SK-N-SH treated with all-trans-retinoic acid at 6 μM for 48 hours (cell line): ENCODE measurements around the gene NNMT.

Experiments used
- ATAC-seq: fragments of 200-7000 bp; cut with Tn5 transposase; 3 replicates; pipeline ENCODE4 v1.9.1; 2020; ENCODE audit warnings: mild to moderate bottlenecking, moderate library complexity
- ARNTL ChIP-seq: fragments of 450-650 bp; formaldehyde crosslinking; IDR thresholded peaks from 2 replicates; pipeline ENCODE4 v1.5.0; 2020; ENCODE audit warnings: low read depth, mild to moderate bottlenecking, moderate library complexity, borderline replicate concordance
- BACH2 ChIP-seq: fragments of 250-450 bp; sonication (Bioruptor Pico); IDR thresholded peaks from 2 replicates; pipeline ENCODE4 v1.9.0; 2021; ENCODE audit warnings: mild to moderate bottlenecking, borderline replicate concordance
- CREB5 ChIP-seq: fragments of 250-450 bp; sonication (Bioruptor Pico); IDR thresholded peaks from 2 replicates; pipeline ENCODE4 v1.5.1; 2020; ENCODE audit warnings: low read depth, mild to moderate bottlenecking, moderate library complexity
- CSDC2 ChIP-seq: fragments of 250-450 bp; sonication (Bioruptor Pico); IDR thresholded peaks from 2 replicates; pipeline ENCODE4 v1.5.0; 2020; ENCODE audit warnings: mild to moderate bottlenecking, moderate library complexity
- CSRNP3 ChIP-seq: fragments of 250-450 bp; sonication (Bioruptor Pico); IDR thresholded peaks from 2 replicates; pipeline ENCODE4 v1.5.1; 2021; ENCODE audit warnings: mild to moderate bottlenecking, moderate library complexity
- ESRRG ChIP-seq: fragments of 250-450 bp; sonication (Bioruptor Pico); IDR thresholded peaks from 2 replicates; pipeline ENCODE4 v1.6.1; 2021; ENCODE audit warnings: mild to moderate bottlenecking
- GLIS3 ChIP-seq: fragments of 250-450 bp; sonication (Bioruptor Pico); IDR thresholded peaks from 2 replicates; pipeline ENCODE4 v1.5.0; 2020; ENCODE audit warnings: mild to moderate bottlenecking, moderate library complexity
- ISL1 ChIP-seq: fragments of 250-450 bp; sonication (Bioruptor Pico); IDR thresholded peaks from 2 replicates; pipeline ENCODE4 v2.1.2; 2022; ENCODE audit warnings: mild to moderate bottlenecking, moderate library complexity
- OSR1 ChIP-seq: fragments of 250-450 bp; sonication (Bioruptor Pico); IDR thresholded peaks from 2 replicates; pipeline ENCODE4 v1.8.0; 2022; ENCODE audit warnings: moderate library complexity, mild to moderate bottlenecking, inconsistent platforms
- PATZ1 ChIP-seq: fragments of 250-450 bp; sonication (Bioruptor Pico); IDR thresholded peaks from 2 replicates; pipeline ENCODE4 v1.8.0; 2020; ENCODE audit warnings: mild to moderate bottlenecking, moderate library complexity, borderline replicate concordance
- PPARA ChIP-seq: fragments of 250-450 bp; sonication (Bioruptor Pico); IDR thresholded peaks from 2 replicates; pipeline ENCODE4 v1.5.0; 2020; ENCODE audit warnings: mild to moderate bottlenecking, borderline replicate concordance
- TOX ChIP-seq: fragments of 250-450 bp; sonication (Bioruptor Pico); IDR thresholded peaks from 2 replicates; pipeline ENCODE4 v1.8.0; 2021; ENCODE audit warnings: mild to moderate bottlenecking, moderate library complexity, borderline replicate concordance
- TSHZ2 ChIP-seq: fragments of 250-450 bp; sonication (Bioruptor Pico); IDR thresholded peaks from 2 replicates; pipeline ENCODE4 v1.5.0; 2020; ENCODE audit warnings: mild to moderate bottlenecking, moderate library complexity
- ZC3H10 ChIP-seq: fragments of 250-450 bp; sonication (Bioruptor Pico); IDR thresholded peaks from 2 replicates; pipeline ENCODE4 v1.5.1; 2021; ENCODE audit warnings: mild to moderate bottlenecking, moderate library complexity
- ZFP3 ChIP-seq: fragments of 250-450 bp; sonication (Bioruptor Pico); IDR thresholded peaks from 2 replicates; pipeline ENCODE4 v1.5.0; 2020; ENCODE audit warnings: mild to moderate bottlenecking, moderate library complexity
- ZFP30 ChIP-seq: fragments of 450-650 bp; formaldehyde crosslinking; IDR thresholded peaks from 2 replicates; pipeline ENCODE4 v1.5.0; 2022; ENCODE audit warnings: mild to moderate bottlenecking, moderate library complexity
- ZNF565 ChIP-seq: fragments of 450-650 bp; formaldehyde crosslinking; conservative IDR thresholded peaks from 2 replicates; pipeline ENCODE4 v1.5.0; 2020; ENCODE audit warnings: low read depth, mild to moderate bottlenecking, moderate library complexity
- ZNF8 ChIP-seq: fragments of 450-650 bp; formaldehyde crosslinking; IDR thresholded peaks from 2 replicates; pipeline ENCODE4 v1.5.0; 2020; ENCODE audit warnings: mild to moderate bottlenecking, moderate library complexity

Gene NNMT

GRCh38 chr11:114254571-114255146, 41.5 kb upstream of the NNMT start:
- no peak for TF ChIP-seq ZC3H10 (CRISPR knock-in tag)
- no peak for TF ChIP-seq BACH2 (CRISPR knock-in tag)
- TF ChIP-seq ESRRG (CRISPR knock-in tag), result no peak
- TF ChIP-seq GLIS3, result no peak
- no peak for TF ChIP-seq PATZ1 (CRISPR knock-in tag)
- TF ChIP-seq ZNF565 (CRISPR knock-in tag), result no peak
- TF ChIP-seq CSRNP3, result no peak
- no peak for TF ChIP-seq ZFP3 (CRISPR knock-in tag)
- no peak for TF ChIP-seq TSHZ2 (CRISPR knock-in tag)
- TF ChIP-seq ZFP30 (CRISPR knock-in tag), result no peak
- no peak for TF ChIP-seq TOX (CRISPR knock-in tag)
- no peak for TF ChIP-seq OSR1 (CRISPR knock-in tag)
- TF ChIP-seq ZNF8 (CRISPR knock-in tag), result no peak
- no peak for TF ChIP-seq ARNTL (CRISPR knock-in tag)
- no peak for TF ChIP-seq ISL1 (CRISPR knock-in tag)
- TF ChIP-seq PPARA (CRISPR knock-in tag), result no peak
- ATAC-seq, result no peak

GRCh38 chr11:114255289-114255688, 40.9 kb upstream of the NNMT start:
- TF ChIP-seq GLIS3, result no peak
- TF ChIP-seq TSHZ2 (CRISPR knock-in tag), result no peak
- TF ChIP-seq ARNTL (CRISPR knock-in tag), result no peak
- TF ChIP-seq ZFP3 (CRISPR knock-in tag), result no peak
- no peak for TF ChIP-seq ZC3H10 (CRISPR knock-in tag)
- TF ChIP-seq ESRRG (CRISPR knock-in tag), result no peak
- TF ChIP-seq ISL1 (CRISPR knock-in tag), result no peak
- TF ChIP-seq CSDC2 (CRISPR knock-in tag), result no peak
- ATAC-seq, result no peak

GRCh38 chr11:114256176-114256966, 39.8 kb upstream of the NNMT start:
- no peak for ATAC-seq
- TF ChIP-seq ZNF565 (CRISPR knock-in tag), result no peak
- no peak for TF ChIP-seq CREB5 (CRISPR knock-in tag)
- TF ChIP-seq CSRNP3, result no peak
- no peak for TF ChIP-seq TSHZ2 (CRISPR knock-in tag)
